ENCODE data around the gene JAK1. TPM values are rescaled to one million over a fixed set of nuclear protein-coding genes. Genes with fewer than 3 reads are reported as not detected.

Gene JAK1
- total RNA-seq, 1 donor from 2014 or later, result 27.7 TPM

- no peaks in the 10 kb centered on the region for H3K9me3 Mint-ChIP-seq
- peak overlapping the region; percentile 39 for H3K27ac Mint-ChIP-seq (ENCODE audit: unreplicated experiment)
- no peak for TF ChIP-seq CTCF (conservative IDR thresholded peaks at IDR 0.05)
- no peak overlapping the region for H3K4me3 Mint-ChIP-seq
- H3K4me1 Mint-ChIP-seq, result peaks cover 5% of the 10 kb centered on the region
- H3K36me3 Mint-ChIP-seq (ENCODE audit: low read depth), result no peaks in the 10 kb centered on the region
- no peaks in the 10 kb centered on the region for H3K27me3 Mint-ChIP-seq (ENCODE audit: low read depth)
- no peak for DNase-seq (ENCODE audit: low read depth, low spot score)
Observed at GRCh38 chr1:64917328-64917861, 49.0 kb downstream of the JAK1 start.

GRCh38 chr1:64915381-64916274 is 50.7 kb downstream of the JAK1 start:
- Mint-ChIP-seq H3K4me1 (peaks cover 5% of the 10 kb centered on the region), H3K27me3 (ENCODE audit: low read depth) (no peaks in the 10 kb centered on the region), H3K36me3 (ENCODE audit: low read depth) (no peaks in the 10 kb centered on the region), H3K4me3 (no peak overlapping the region), H3K9me3 (no peaks in the 10 kb centered on the region), H3K27ac (ENCODE audit: unreplicated experiment) (no peak overlapping the region)
- TF ChIP-seq CTCF (conservative IDR thresholded peaks at IDR 0.05), result no peak
- no peak for DNase-seq (ENCODE audit: low read depth, low spot score)

GRCh38 chr1:64913361-64914015 is 52.9 kb downstream of the JAK1 start:
- Mint-ChIP-seq H3K9me3 (no peaks in the 10 kb centered on the region), H3K27me3 (ENCODE audit: low read depth) (no peaks in the 10 kb centered on the region), H3K4me3 (no peak overlapping the region), H3K36me3 (ENCODE audit: low read depth) (no peaks in the 10 kb centered on the region), H3K27ac (ENCODE audit: unreplicated experiment) (no peak overlapping the region), H3K4me1 (peaks cover 5% of the 10 kb centered on the region)
- DNase-seq (ENCODE audit: low read depth, low spot score), result no peak
- TF ChIP-seq CTCF (conservative IDR thresholded peaks at IDR 0.05), result no peak

DNA sequence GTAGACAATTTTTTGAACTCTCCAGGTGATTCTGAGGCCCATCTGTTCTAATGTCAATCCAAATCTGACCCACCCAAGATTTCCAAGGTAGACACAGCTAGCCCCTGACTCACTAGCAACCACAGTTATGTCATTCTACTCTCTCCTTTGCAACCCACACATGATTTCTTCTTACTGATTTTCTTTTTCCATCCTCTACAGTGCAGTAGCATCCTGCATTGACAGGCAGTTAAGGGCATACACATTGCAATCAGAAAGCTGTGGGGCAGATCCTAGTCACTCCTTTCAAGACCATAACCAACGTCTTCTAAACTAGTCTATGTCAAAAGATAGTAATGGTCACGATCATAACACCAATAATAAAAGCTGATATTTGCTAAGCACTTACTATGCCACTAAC is 54.2 kb downstream of the JAK1 start:
- no peak overlapping the region for H3K4me3 Mint-ChIP-seq
- TF ChIP-seq CTCF (conservative IDR thresholded peaks at IDR 0.05), result no peak
- no peak overlapping the region for H3K27ac Mint-ChIP-seq (ENCODE audit: unreplicated experiment)
- no peak for DNase-seq (ENCODE audit: low read depth, low spot score)
- no peaks in the 10 kb centered on the region for H3K9me3 Mint-ChIP-seq
- peaks cover 4% of the 10 kb centered on the region for H3K4me1 Mint-ChIP-seq
- H3K36me3 Mint-ChIP-seq (ENCODE audit: low read depth), result no peaks in the 10 kb centered on the region
- H3K27me3 Mint-ChIP-seq (ENCODE audit: low read depth), result no peaks in the 10 kb centered on the region

- no peaks in the 10 kb centered on the region for H3K4me1 Mint-ChIP-seq
- DNase-seq (ENCODE audit: low read depth, low spot score), result no peak
- no peak overlapping the region for H3K4me3 Mint-ChIP-seq
- no peaks in the 10 kb centered on the region for H3K36me3 Mint-ChIP-seq (ENCODE audit: low read depth)
- TF ChIP-seq CTCF (conservative IDR thresholded peaks at IDR 0.05), result no peak
- H3K9me3 Mint-ChIP-seq, result no peaks in the 10 kb centered on the region
- no peak overlapping the region for H3K27ac Mint-ChIP-seq (ENCODE audit: unreplicated experiment)
- no peaks in the 10 kb centered on the region for H3K27me3 Mint-ChIP-seq (ENCODE audit: low read depth)
Observed at GRCh38 chr1:64911326-64911725, 55.0 kb downstream of the JAK1 start.
